Renal cortical epithelial cell (primary cell): ENCODE results near the gene SYNDIG1. TPM values are rescaled to one million over a fixed set of nuclear protein-coding genes. Genes with fewer than 3 reads are reported as not detected.

Experiments
- DNase-seq: peaks from one replicate; pipeline ENCODE4 v3.0.0-alpha.2; 2011; ENCODE audit warnings: low read depth
- total RNA-seq: library from RNA; depleted of rRNA; stranded (reverse); fragments of >200 nt; gene quantifications from 2 replicates; pipeline ENCODE4 v1.2.3, GENCODE V29; 2014

The SYNDIG1 gene
- total RNA-seq, 1 donor from 2014 or later = 0.05 TPM

DNA sequence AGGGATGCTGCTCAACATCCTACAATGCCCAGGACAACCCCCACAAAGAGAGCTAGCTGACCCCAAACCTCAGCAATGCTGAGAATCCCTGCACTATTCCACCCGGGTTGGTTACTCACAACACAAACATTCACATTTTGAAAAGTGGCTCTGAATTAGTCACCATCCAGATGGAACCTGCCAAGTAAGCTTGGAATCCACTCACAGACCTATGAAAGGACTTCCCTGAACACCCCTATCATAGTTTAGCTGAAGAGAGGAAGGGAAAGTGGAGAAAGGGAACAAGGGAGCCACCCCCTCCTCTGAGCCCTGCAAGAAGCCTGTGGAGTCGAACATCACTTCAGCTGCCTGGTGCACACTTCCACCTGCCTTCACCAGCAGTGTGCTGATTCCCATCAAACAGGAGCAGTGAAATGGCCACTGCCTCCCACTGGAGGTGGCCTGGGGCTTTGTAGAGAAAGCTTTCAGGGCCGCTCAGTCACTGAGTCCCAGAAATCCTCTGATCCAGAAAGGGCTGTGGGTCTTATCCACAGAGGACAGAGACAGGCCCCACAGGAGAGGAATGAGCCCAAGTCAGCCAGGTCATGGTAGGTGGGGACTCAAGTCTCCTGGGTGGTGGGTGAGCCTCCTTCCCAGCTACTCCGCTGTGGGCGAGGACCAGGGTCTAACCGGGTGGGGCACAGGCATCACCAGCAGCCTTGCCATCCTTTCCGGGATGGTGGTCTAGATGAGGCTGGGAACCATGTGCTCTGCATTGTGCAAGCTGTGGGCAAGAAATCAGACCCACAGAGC lies 203.7 kb downstream of the SYNDIG1 start:
- DNase-seq = peak; percentile 99

DNA sequence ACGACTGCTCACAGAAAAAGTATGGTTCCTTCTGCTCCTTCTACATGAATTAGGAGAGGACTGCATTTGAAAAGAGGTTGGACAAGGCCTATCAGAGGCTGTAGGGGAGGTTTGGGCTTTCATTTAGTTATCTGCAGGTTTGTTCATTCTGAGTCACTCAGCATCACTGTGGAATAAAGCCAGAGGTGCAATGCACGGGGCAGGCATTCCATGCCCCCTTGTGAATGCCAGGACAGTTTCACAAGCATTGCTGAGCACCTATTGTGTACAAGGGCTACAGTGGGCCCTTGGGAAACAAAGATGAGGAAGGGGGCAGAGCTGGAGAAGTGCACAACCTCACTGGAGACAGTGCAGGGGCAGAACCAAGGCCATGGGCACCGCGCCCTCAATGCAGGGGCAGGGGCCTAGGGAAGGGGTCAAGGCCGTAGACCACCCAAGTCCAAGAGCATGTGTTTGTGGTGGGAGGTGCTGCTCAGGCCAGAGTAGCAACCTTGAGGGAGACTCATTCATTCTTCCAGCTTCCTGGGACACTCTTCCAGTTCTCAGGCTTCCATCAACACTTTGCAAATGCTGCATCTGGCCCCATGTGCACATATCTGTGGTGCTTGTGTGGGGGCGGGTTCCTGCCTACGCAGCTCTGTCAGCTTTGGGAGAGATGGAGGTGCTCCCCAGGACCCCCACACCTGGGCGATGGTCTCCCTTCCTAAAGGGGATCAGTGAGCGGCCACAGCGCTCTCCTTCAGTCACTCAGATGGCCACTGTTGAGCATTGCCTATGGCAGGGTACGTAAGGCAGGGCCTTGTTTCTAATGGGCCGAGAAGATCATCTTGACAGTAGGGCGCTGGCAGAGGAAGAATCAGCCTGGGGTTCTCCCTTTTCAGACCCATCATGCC lies 204.5 kb downstream of the SYNDIG1 start:
- DNase-seq = peak; percentile 81

GRCh38 chr20:24674921-24675605 lies 205.6 kb downstream of the SYNDIG1 start:
- no peak for DNase-seq

DNA sequence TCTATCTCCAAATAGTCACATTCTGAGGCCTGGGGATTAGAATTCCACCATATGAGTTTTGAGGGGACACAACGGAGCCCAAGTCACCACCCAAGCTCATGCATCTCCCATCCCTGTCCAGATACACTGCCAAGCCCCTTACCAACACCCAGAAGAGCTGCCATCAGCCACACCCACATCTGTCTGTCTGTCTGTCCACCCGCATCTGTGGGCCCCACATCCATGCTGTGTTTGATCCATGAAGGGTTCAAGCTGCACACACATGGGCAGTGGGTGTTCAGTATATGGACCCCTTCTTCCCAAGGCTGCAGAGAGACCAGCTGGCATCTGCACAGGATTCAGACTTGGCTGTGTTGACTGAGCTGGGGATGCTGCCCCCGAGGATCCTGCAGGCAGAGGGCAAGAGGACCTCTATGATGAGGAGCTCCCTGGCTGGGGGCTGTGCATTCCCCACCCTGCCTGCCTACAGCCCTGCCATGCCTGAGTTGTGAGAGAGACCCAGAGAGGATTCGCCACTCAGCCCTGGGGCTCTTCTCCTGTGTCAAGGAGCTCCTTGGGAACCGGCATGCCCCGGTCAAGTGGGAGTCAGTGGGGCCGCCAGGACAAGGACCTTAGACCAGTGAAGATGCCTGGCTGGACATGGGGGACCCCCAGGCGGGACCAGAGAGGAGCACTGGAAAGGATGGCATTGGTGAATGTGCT lies 206.4 kb downstream of the SYNDIG1 start:
- DNase-seq = no peak

GRCh38 chr20:24676353-24676977 lies 207.0 kb downstream of the SYNDIG1 start:
- DNase-seq = no peak

DNA sequence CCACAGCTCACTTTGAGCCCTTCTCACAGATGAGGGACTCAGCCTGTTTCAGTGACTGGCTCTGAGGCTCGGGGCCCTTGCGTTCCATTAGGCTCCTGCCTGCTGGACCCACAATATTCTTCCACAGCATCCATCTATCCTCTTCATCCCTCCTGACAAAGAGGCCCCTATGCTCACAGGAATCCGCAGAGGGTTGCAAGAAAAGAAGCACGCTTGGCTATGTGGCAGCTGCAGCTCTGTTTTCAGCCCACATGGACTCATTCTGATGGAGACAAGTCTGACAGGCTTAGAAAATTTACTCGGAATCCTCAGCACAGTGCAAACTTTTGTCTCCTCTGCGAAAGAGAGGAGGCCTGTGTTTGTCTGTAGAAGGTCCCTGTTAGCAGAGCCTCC lies 207.5 kb downstream of the SYNDIG1 start:
- DNase-seq = no peak

GRCh38 chr20:24677626-24678315 lies 208.3 kb downstream of the SYNDIG1 start:
- DNase-seq = no peak

DNA sequence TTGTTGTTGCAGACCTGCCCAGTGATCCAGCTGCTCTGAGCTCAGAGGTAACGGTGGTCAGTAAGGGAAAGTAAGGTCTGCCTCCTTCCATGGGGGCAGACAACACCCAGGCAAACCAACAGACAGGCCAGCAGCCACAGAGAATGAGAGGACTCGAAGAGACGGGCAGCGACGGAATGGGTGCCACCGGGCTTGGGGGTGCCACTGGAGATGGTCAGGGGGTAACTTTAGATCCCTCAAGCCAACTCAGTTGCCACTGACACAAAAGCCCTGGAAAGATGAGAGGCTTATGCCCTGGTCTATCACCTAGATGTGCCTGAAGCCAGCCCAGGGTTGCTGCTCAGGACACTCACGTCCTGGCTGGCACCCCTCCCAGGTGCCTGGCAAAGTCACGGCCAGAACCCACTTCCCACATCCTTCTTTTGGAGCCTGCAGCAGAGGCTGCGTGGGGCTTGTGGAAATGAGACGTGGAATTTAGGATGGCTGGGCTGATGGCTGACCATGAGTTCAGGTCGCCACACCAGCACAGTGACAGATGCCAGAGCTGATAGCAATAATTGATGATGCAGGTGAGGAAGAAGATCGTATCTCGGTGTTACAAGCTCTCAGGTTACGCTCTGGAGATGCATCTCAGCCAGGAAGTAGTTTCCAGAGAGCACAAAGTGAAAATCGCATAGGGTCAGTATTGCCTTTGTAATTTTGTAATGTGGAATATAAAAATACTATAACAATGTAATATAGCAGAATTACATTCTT lies 209.1 kb downstream of the SYNDIG1 start:
- peak; percentile 33 for DNase-seq

- peak; percentile 30 for DNase-seq
These were observed 210.1 kb downstream of the SYNDIG1 start for GRCh38 chr20:24679448-24680047.

DNA sequence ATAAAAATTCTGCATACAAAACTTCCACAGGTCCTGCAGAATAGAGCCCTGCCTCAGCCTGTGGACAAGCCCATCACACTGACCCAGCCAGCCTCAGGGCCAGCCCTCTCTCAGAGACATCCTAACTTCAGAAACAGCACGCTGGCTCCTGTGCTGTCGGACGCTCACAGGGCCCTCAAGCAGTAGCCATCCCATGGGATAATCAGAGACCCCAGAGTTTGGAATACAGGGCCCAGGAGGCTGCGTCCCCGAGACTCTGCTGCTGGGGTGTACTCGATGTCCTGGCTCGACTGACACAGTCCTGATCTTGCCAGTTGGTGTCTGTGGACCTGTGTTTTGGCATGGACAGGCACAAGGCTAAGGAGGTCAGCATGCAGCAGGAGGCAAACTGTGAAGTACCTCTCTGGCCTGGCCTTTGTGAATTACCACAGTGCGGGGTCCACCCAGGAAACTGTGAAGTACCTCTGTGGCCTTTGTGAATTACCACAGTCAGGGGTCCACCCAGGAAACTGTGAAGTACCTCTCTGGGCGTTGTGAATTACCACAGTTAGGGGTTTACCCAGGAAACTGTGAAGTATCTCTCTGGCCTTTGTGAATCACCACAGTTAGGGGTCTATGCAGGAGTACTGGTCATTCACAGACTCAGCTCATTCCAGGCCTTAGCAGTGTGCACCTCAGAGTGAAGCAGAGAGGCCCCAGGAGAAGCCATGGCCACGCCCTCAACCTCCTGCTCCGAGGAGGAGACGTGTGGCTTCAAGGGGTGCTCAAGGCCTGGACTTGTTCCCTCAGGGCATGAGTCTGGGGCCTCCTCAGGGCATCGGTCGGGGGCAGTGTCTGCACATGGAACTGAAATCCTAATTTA lies 212.4 kb downstream of the SYNDIG1 start:
- no peak for DNase-seq

GRCh38 chr20:24682496-24682985 lies 213.1 kb downstream of the SYNDIG1 start:
- no peak for DNase-seq

- DNase-seq = no peak
These were observed 214.2 kb downstream of the SYNDIG1 start for GRCh38 chr20:24683676-24684075.

DNA sequence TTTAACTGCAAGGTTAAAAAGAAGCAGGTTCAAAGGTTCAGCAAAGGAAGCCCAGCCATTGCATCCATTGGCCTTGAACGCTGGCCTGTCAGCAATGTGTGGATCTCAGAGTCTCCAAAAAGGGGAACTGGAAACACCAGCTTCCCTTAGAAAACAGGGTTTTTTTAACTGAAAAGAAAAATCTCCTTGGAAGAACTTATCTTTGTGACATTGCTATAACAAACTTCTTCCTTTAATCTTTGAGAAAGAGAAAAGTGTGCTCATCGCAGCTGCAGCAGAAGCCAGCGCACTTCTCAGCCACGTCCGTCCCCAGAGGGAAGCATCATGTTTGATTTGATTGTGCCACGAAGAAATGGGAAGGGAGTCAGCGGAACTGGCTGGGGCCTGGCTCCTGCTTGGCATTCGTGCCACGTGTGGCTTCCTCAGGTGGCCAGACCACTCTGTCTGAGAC lies 215.0 kb downstream of the SYNDIG1 start:
- DNase-seq = no peak

DNA sequence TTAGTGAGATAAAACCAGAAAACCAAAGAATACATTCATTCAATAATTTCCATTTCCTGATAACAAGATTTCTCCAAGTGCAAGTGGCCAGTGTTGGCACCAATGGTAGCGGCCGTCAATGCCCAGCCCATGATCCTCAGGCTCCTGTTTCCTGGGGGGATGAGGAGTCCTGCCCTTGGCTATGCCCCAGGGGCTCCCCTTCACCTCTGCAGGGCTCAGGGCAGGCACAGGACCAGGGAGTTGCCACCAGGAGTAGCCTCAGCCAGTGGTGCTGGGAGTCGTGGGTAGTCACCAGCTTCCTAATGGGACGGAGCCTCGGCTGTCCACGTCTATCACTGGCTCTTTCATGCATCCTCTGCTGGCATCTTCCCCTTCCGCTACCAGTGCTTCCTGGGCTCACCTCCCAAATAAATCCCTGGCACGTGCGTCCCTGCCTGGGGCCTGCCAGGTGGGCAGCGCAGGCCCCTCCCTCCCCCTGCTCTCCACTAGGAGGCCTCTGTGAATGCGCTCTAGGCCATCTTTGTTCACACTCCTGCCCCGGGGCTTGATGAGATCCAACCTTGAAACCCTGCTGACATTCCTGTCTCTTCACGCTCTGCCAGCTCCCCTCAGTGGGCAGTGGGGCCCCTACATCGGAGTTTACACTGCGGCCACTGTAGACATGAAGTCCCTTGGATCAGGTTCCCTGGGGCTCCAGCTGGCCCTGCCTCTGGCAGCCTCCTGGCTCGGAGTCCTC lies 215.7 kb downstream of the SYNDIG1 start:
- DNase-seq = no peak

GRCh38 chr20:24685736-24686135 lies 216.3 kb downstream of the SYNDIG1 start:
- no peak for DNase-seq

GRCh38 chr20:24686156-24686555 lies 216.7 kb downstream of the SYNDIG1 start:
- DNase-seq = no peak

GRCh38 chr20:24690408-24690807 lies 221.0 kb downstream of the SYNDIG1 start:
- DNase-seq = no peak
